ENCODE measurements around the gene WDR36.

GRCh38 chr5:111074244-111074643, 17.9 kb upstream of the WDR36 start:
- no peak for TF ChIP-seq CTCF (IDR thresholded peaks at IDR 0.05)
- no peak for TF ChIP-seq POLR2A (IDR thresholded peaks at IDR 0.05)
